Trophoblast cell (in vitro differentiated cells and primary cell): ENCODE measurements around the gene KCNA2.

Experiments
- DNase-seq, 2 donors: peaks; one replicate each; pipeline ENCODE4 v3.0.0-alpha.2; 2016
- H2AFZ ChIP-seq: 2 replicates; pipeline ENCODE4 v1.6.1; 2013; ENCODE audit warnings: low read length, moderate library complexity, mild to moderate bottlenecking; ENCODE audit not compliant: insufficient read depth, poor library complexity
- H2AK5ac ChIP-seq: 2 replicates; pipeline ENCODE4 v1.6.1; 2013; ENCODE audit warnings: mild to moderate bottlenecking, low read length
- H2BK120ac ChIP-seq: 2 replicates; pipeline ENCODE4 v1.6.1; 2013; ENCODE audit warnings: low read length, mild to moderate bottlenecking, moderate library complexity; ENCODE audit not compliant: insufficient read depth, poor library complexity
- H2BK12ac ChIP-seq: 2 replicates; pipeline ENCODE4 v1.6.1; 2013; ENCODE audit warnings: mild to moderate bottlenecking, low read length, moderate library complexity
- H2BK5ac ChIP-seq: 2 replicates; pipeline ENCODE4 v1.6.1; 2013; ENCODE audit warnings: low read length, low read depth, moderate library complexity, mild to moderate bottlenecking; ENCODE audit not compliant: poor library complexity
- H3K14ac ChIP-seq: 2 replicates; pipeline ENCODE4 v1.6.1; 2013; ENCODE audit warnings: mild to moderate bottlenecking, low read length
- H3K18ac ChIP-seq: 2 replicates; pipeline ENCODE4 v1.6.1; 2013; ENCODE audit warnings: mild to moderate bottlenecking, low read length
- H3K23ac ChIP-seq: 2 replicates; pipeline ENCODE4 v1.6.1; 2013; ENCODE audit warnings: low read length
- H3K27ac ChIP-seq: 2 replicates; pipeline ENCODE4 v1.5.1; 2013; ENCODE audit warnings: low read depth, mild to moderate bottlenecking, inconsistent platforms, low read length, moderate library complexity
- H3K27me3 ChIP-seq: 2 replicates; pipeline ENCODE4 v1.6.1; 2013; ENCODE audit warnings: inconsistent platforms, mild to moderate bottlenecking, low read length, moderate library complexity; ENCODE audit not compliant: insufficient read depth
- H3K36me3 ChIP-seq, 2 experiments: 1 replicate in 1 of 2; 2 replicates in 1 of 2; pipeline ENCODE4 v1.6.1; 2013; ENCODE audit warnings: low read length in 2 of 2, mild to moderate bottlenecking in 2 of 2, moderate library complexity in 1 of 2; ENCODE audit not compliant: insufficient read depth in 2 of 2, control insufficient read depth in 1 of 2
- H3K4ac ChIP-seq: 2 replicates; pipeline ENCODE4 v1.6.1; 2013; ENCODE audit warnings: low read depth, mild to moderate bottlenecking, low read length, moderate library complexity
- H3K4me1 ChIP-seq, 2 experiments: 1 replicate in 1 of 2; 2 replicates in 1 of 2; pipeline ENCODE4 v1.6.1; 2013; ENCODE audit warnings: low read length in 2 of 2, mild to moderate bottlenecking in 2 of 2, moderate library complexity in 1 of 2; ENCODE audit not compliant: insufficient read depth in 2 of 2, control insufficient read depth in 1 of 2
- H3K4me2 ChIP-seq: 2 replicates; pipeline ENCODE4 v1.6.1; 2013; ENCODE audit warnings: inconsistent platforms, mild to moderate bottlenecking, low read length, moderate library complexity
- H3K4me3 ChIP-seq: 2 replicates; pipeline ENCODE4 v1.5.1; 2013; ENCODE audit warnings: mild to moderate bottlenecking, low read depth, low read length, inconsistent platforms
- H3K79me1 ChIP-seq: one replicate; pipeline ENCODE4 v1.6.1; 2013; ENCODE audit warnings: low read length
- H3K79me2 ChIP-seq: 2 replicates; pipeline ENCODE4 v1.6.1; 2013; ENCODE audit warnings: low read length, mild to moderate bottlenecking; ENCODE audit not compliant: control insufficient read depth, insufficient read depth, poor library complexity
- H3K9ac ChIP-seq: 2 replicates; pipeline ENCODE4 v1.6.1; 2013; ENCODE audit warnings: mild to moderate bottlenecking, low read length
- H3K9me3 ChIP-seq: 2 replicates; pipeline ENCODE4 v1.6.1; 2013; ENCODE audit warnings: low read depth, mild to moderate bottlenecking, control low read depth, inconsistent platforms, low read length; ENCODE audit not compliant: insufficient read depth
- H4K12ac ChIP-seq: 2 replicates; pipeline ENCODE4 v1.6.1; 2013; ENCODE audit warnings: low read depth, mild to moderate bottlenecking, low read length, moderate library complexity
- H4K8ac ChIP-seq: 2 replicates; pipeline ENCODE4 v1.6.1; 2013; ENCODE audit warnings: low read depth, mild to moderate bottlenecking, low read length, moderate library complexity
- H4K91ac ChIP-seq: one replicate; pipeline ENCODE4 v1.6.1; 2013; ENCODE audit warnings: low read depth, mild to moderate bottlenecking, low read length, moderate library complexity
- WGBS: extraction: QIAGEN DNeasy Blood & Tissue Kit; methylation state at CpG from one replicate; pipeline ENCODE4 v1.1.7; 2013; ENCODE audit warnings: missing lambda C conversion rate; ENCODE audit not compliant: insufficient read length, insufficient coverage; ENCODE audit errors: extremely low coverage; 5-methylcytosine and 5-hydroxymethylcytosine counted together

The KCNA2 gene

DNA sequence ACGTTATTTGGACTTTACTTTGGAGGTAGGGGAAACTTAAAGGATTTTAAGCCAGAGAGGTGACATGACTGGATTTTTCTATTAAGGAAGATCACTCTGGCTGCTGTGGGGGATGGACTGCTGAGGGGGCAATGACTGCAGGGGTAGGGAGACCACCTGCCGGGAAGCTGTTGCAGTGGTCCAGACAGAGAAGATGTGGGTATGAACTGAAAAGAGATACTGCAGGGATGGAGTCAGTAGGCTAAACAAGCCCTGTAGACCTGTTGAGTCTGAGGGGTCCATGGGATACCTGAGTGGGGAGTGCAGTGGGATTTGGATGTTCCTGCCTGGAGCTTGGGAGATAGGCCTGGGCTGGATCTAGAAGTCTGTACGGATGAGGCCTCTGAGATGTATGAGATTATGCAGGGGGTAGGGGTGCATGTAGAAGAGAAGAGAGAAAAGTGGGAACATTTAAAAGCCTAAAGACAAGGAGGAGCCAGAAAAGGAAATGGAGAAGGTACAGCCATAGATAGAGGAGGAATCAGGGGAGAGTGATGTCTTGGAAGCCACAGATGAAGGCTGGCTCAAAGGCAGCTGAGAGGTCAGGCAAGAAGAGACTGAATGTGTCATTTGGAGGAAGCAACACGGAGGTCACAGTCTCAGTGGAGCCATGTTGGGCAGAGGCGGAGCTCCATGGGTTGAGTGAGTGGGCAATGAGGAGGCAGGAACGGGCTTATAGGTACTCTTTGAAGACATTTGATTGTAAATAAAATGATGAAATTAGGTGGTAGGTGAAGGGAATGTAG lies 25.9 kb upstream of the KCNA2 start:
- Histone ChIP-seq H2AK5ac (no peak overlapping the region), H3K4me1 (no peaks in the 10 kb centered on the region), H3K79me2 (no peaks in the 10 kb centered on the region), H2AFZ (no peak overlapping the region), H3K18ac (no peak overlapping the region), H4K12ac (no peak overlapping the region), H3K23ac (no peak overlapping the region), H3K14ac (no peak overlapping the region), H3K4me3 (no peak overlapping the region), H2BK5ac (no peak overlapping the region), H3K4ac (no peak overlapping the region), H4K8ac (no peak overlapping the region), H3K4me2 (no peak overlapping the region), H2BK12ac (no peak overlapping the region), H3K27ac (no peak overlapping the region), H3K9me3 (no peaks in the 10 kb centered on the region), H3K9ac (no peak overlapping the region), H2BK120ac (no peak overlapping the region), H3K79me1 (no peaks in the 10 kb centered on the region), H3K27me3 (no peaks in the 10 kb centered on the region), H4K91ac (no peak overlapping the region), H3K36me3 (no peaks in the 10 kb centered on the region)
- DNase-seq, result no peak
- no CpG with 5 or more reads among the region's 6 CpGs for WGBS

GRCh38 chr1:110630839-110631663 lies 24.9 kb upstream of the KCNA2 start:
- H2BK5ac ChIP-seq, result no peak overlapping the region
- H2BK12ac ChIP-seq, result no peak overlapping the region
- H3K79me2 ChIP-seq, result no peaks in the 10 kb centered on the region
- H3K27ac ChIP-seq, result no peak overlapping the region
- no peaks in the 10 kb centered on the region for H3K79me1 ChIP-seq
- DNase-seq, result peak; percentile 65 to 92
- H3K4me1 ChIP-seq, result no peaks in the 10 kb centered on the region
- H3K14ac ChIP-seq, result no peak overlapping the region
- H4K8ac ChIP-seq, result no peak overlapping the region
- no peak overlapping the region for H4K12ac ChIP-seq
- H3K18ac ChIP-seq, result no peak overlapping the region
- no peak overlapping the region for H3K4ac ChIP-seq
- no peaks in the 10 kb centered on the region for H3K36me3 ChIP-seq
- H3K23ac ChIP-seq, result no peak overlapping the region
- H3K9me3 ChIP-seq, result no peaks in the 10 kb centered on the region
- no CpG with 5 or more reads among the region's 13 CpGs for WGBS
- no peak overlapping the region for H3K4me3 ChIP-seq
- H3K27me3 ChIP-seq, result no peaks in the 10 kb centered on the region
- H3K9ac ChIP-seq, result no peak overlapping the region
- no peak overlapping the region for H3K4me2 ChIP-seq
- no peak overlapping the region for H4K91ac ChIP-seq
- H2AK5ac ChIP-seq, result no peak overlapping the region
- no peak overlapping the region for H2AFZ ChIP-seq
- H2BK120ac ChIP-seq, result no peak overlapping the region

GRCh38 chr1:110628323-110629105 lies 22.4 kb upstream of the KCNA2 start:
- Histone ChIP-seq H4K8ac (no peak overlapping the region), H4K91ac (no peak overlapping the region), H2BK120ac (no peak overlapping the region), H3K9me3 (no peaks in the 10 kb centered on the region), H2BK12ac (no peak overlapping the region), H3K4me2 (no peak overlapping the region), H3K79me2 (no peaks in the 10 kb centered on the region), H2AK5ac (no peak overlapping the region), H3K4ac (no peak overlapping the region), H2AFZ (no peak overlapping the region), H3K4me1 (no peaks in the 10 kb centered on the region), H3K4me3 (no peak overlapping the region), H3K27me3 (no peaks in the 10 kb centered on the region), H2BK5ac (no peak overlapping the region), H3K27ac (no peak overlapping the region), H3K36me3 (no peaks in the 10 kb centered on the region), H3K79me1 (no peaks in the 10 kb centered on the region), H3K9ac (no peak overlapping the region), H3K14ac (no peak overlapping the region), H3K23ac (no peak overlapping the region), H4K12ac (no peak overlapping the region), H3K18ac (no peak overlapping the region)
- DNase-seq, result no peak
- WGBS, result no CpG with 5 or more reads among the region's 6 CpGs

- Histone ChIP-seq H3K36me3 (no peaks in the 10 kb centered on the region), H3K27me3 (no peaks in the 10 kb centered on the region), H2AK5ac (no peak overlapping the region), H3K9ac (no peak overlapping the region), H3K79me1 (no peaks in the 10 kb centered on the region), H2BK120ac (no peak overlapping the region), H3K27ac (no peak overlapping the region), H3K4me2 (no peak overlapping the region), H3K14ac (no peak overlapping the region), H2BK5ac (no peak overlapping the region), H3K23ac (no peak overlapping the region), H3K18ac (no peak overlapping the region), H2BK12ac (no peak overlapping the region), H2AFZ (no peak overlapping the region), H3K4me1 (no peaks in the 10 kb centered on the region), H4K8ac (no peak overlapping the region), H3K9me3 (no peaks in the 10 kb centered on the region), H4K12ac (no peak overlapping the region), H4K91ac (no peak overlapping the region), H3K79me2 (no peaks in the 10 kb centered on the region), H3K4me3 (no peak overlapping the region), H3K4ac (no peak overlapping the region)
- peak in 1 of 2 donors; percentile 31 for DNase-seq
- no CpG with 5 or more reads among the region's 2 CpGs for WGBS
Measured at GRCh38 chr1:110627764-110628163, 21.6 kb upstream of the KCNA2 start.
